HT1080 (cell line): Measurements from ENCODE around the gene TIMP3. TPM values are rescaled to one million over a fixed set of nuclear protein-coding genes. Genes with fewer than 3 reads are reported as not detected.

Experiments used
- DNase-seq: peaks from one replicate; pipeline ENCODE4 v3.0.0-alpha.2; 2015; ENCODE audit warnings: low read depth
- total RNA-seq: library from RNA; depleted of rRNA; stranded (reverse); fragments of >200 nt; shearing (Covaris generic); gene quantifications from 2 replicates; pipeline ENCODE4 v1.2.3, GENCODE V29; 2014

TIMP3 gene
- total RNA-seq, 1 experiment from 2014 or later, result 10.4 TPM

DNA sequence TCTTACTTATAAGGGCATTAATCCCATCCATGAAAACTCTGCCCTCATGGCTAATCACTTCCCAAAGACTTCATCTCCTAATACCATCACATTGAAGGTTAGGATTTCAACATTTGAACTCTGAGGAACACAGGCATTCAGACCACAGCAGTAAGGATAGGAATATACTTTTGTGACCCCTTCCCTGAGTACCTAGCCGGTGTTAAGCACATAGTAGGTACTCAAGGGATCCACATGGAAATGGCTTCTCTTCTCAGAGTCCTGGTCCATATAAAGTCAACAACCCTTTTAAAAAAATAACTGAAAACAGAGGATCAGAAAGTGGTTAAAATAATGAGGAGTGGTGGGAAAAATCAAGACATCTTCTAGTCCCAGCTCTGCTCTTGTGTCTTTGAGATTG is 78.0 kb downstream of the TIMP3 start:
- no peak for DNase-seq

DNA sequence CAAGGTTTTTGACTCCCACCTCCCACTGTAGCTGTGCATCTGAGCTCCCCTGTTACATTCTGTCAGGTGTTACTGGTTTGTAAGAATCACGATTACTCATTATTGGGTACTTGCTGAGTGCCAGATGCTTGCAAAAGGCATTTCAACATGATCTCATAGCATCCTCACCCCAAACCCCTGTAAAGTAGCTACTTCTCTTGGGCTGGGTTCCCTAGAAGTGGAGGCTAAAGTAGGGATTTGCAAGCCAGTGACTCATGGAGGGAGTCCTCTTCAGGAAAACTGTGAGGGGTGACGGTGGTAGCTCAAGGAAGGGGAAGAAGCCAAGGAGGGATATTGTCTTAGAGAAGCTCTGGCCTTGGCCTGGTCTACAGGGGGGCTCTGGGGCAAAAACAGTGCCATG is 78.6 kb downstream of the TIMP3 start:
- DNase-seq, result no peak

DNA sequence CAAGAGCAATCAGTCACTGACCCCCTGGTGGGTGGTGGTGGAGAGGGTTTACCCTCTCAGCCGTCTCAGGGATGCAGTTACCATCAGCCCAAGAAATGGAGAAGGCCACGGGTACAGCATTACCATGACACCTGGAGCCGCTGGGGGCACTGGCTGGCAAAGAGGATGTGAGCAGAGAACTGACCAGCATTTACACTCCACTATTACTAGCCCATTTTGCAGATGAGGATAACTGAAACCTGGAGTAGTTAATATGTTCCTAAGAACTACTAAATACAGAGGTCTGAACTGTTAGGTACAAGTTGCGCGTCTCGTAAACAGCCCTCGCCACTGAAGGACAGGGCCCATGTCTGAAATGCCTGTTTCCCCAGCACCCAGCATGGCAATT is 79.0 kb downstream of the TIMP3 start:
- DNase-seq, result no peak

DNA sequence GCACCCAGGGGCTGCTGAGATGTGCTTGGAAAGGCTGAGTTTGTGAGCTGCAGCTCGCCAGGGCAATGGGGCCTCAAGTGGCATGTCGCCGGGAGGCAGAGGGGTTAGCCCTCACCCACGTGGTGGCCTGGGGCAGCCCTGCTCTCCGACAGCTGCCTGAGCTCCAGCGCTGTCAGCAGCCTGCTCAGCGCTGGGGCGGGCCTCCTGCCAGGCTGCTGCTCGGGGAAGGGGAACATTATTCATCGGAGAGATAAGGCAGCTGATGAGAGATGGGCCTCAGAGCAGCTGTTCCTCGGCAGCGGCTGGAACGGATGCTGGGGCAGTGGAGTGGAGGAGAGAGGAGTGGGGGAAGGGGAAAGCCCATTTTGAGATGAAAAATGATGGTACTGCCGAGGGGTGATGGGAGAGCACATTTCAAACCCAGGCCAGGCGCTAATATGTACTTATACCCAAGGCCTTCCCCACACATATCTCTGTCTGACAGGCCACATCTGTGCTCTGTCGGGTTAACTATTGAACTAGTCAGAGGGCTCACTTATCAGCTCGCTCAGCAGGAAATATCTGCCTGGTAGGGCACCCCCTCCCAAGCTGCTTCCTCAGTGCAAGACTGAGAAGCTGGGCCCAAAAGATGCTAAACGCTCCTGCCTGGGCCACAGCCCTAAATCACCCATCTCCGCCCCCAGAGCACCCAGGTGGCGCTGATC is 79.5 kb downstream of the TIMP3 start:
- DNase-seq, result no peak

DNA sequence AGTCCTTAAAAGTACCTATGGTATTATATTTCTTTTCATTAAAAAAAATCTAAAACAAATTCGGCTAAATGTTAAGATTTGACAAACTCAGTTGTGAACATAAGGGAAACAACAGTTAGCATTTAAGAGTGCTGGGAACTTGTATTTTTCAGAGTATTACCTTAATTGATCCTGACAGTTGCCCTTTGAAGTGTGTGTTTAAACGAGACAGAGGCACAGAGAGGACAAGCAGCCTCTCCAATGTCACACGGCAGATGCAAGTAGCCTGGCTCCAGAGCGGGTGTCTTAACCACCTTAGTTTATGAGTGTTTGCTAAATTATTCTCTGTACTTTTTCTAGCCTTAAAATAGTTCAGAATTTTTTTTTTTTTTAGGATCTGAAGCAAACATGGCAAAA is 80.9 kb downstream of the TIMP3 start:
- no peak for DNase-seq

DNA sequence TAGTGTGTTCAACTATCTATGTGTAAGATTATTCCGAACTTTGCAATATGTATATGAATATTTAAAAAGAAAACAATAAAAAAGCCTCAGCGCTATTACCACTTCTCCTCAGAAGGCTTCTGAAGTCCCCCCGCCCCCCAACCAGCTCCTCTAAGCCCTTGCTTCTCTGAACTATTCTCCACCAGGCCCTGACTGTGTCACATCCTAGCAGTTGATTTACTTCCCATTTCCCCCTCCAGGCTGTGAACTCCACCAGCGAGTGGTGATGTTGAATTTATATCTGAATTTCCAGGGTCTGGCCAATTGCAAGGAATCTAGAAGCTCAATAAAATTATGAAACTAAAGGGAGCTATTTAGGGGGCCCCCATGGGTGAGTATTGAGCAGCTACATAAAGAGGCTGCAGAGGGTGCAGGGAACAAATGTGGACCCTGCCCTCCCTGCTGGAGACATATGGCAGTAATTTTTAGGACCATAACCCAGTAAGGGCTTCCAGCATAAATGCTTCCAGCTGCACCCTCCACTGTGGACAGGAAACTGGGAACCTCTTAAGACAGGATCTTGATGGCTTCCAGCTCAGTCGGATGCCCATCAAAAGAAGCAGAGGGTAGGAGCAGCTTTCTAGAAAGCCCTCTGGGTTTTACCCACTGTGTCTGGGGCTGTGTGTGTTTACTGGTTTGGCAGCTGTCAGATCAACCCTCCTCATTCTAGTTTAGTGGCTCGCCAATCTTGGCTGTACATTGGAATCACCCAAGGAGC is 81.4 kb downstream of the TIMP3 start:
- DNase-seq, result no peak

DNA sequence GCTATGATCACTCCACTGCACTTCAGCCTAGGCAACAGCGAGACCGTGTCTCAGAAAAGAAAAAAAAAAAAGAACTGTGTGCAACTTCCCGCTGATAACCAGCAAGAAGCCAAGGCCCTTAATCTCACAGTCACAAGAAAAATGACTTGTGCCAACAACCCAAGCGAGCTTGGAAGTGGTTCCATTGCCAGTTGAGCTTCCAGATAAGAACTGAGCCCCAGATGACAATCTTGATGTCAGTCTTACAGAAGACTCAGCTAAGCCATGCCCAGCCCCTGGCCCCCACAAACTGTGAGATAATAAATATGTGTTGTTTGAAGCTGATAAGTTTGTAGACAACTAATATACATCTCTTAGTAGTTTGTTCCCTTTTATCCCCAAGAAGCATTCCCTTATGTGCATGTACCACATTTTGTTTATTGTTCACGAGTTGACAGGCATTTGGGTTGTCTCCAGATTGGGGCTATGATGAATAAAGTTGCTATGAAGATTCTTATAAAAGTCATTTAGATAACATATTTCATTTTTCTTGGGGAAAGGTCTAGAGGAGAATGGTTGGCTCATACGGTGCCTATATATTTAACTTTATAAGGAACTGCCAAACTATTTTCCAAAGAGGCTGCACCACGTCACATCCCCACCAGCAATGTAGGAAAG is 85.9 kb downstream of the TIMP3 start:
- DNase-seq, result no peak

DNA sequence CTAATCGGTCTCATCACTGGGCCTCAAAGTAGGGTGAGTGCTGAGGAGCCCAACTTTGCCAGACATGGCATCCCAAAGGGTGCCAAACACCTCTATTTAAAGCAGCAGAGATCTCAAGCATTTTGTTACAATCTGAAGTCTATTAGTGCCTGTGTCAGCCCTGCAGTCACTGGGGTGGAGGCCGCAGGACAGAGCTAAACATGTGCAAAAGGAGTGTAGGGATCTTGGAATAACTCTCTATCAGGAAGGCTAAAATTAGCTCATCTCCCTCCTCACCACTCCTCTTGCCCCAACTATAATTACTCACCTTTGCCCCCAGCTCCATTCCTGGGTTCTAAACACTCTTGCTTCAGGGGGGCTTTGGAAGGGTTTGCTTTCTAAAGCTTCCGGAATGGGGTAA is 87.5 kb downstream of the TIMP3 start:
- no peak for DNase-seq

DNA sequence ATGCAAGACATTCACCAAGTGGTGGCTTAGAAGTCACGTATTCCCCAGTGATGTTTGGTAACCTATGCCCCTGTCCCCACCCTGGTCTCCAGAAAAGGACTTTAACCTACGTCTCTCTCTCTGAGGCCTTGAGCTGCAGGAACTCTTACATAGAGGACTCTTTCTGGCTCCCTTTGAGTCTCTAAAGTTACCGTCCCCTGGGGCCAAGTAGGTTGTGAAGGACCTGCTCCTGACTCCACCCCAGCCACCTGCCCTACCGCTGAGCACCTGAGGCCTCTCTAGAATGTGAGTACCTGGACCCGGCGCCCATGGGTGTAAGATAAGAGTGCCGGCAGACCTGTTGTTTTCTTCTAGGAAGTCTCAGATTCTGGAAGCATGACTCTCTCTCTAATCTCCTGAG is 95.4 kb downstream of the TIMP3 start:
- no peak for DNase-seq

DNA sequence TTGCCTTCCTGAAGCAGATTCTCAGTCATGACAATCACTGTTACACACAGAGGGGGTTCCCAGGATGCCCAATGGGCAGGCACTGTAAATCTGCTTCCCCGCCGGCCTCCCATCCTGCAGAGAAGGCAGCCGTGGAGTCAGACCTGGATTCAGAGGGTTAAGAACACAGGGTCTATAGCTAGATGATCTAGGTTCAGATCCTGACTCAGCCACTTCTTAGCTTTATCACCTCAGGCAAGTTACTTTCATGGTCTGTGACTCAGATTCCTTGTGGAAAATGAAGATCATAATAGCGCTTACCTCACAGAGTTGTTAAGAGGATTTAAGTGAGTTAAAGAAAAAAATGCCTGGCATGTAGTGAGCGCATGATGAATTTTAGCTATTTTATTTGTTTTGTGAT is 95.9 kb downstream of the TIMP3 start:
- DNase-seq, result peak; percentile 47

DNA sequence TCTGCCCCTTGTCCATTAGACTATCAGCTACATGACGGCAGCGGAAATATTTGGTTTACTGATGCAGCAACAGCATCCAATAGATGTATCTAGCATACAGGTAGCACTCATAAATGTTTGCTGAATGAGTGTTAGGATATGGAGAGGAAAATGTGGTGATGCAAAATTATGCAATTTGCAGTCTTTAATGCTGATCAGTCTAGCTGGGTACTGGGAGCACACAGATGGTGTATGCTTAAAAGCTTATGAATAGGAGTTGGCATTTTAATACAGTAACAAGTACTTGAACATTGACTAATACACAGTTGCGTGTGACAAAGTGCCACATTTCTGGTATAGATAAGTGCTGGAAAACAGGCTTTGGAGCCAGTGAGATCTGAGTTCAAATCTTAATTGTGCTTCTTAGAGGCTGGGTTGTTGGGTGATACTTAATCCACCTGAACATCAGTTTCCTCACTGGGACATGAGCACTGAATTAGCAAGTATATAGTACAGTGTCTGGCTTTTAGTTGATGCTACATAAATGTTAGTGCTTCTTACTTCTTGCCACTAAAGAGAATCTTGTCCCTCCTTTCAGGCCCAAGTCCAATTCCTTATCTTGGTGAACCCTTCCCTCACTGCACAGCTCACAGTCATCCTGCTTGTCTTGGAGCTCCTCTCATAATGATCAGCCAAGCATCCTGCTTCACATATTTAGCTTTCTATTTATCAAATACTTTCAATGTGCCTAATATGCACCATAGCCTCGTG is 99.6 kb downstream of the TIMP3 start:
- DNase-seq, result no peak

DNA sequence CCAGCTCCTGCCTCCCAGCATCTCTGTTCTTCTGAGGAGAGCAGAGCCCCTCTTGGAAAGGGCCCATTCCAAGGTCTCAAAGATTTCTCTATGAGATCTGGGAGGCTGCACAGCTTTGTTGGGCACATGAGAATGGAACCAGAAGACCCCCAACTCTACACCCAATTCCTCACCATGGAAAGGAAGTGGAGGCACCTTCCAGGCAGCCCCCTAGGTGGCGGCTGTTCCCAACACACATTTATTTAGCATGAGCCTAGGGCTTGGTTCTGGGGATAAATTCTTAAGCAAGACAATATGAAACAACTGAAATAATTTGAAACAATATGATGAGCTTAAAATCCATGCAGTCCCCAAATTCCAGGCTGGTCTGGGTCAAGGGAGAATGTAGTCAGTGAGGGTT is 100.4 kb downstream of the TIMP3 start:
- DNase-seq, result no peak

DNA sequence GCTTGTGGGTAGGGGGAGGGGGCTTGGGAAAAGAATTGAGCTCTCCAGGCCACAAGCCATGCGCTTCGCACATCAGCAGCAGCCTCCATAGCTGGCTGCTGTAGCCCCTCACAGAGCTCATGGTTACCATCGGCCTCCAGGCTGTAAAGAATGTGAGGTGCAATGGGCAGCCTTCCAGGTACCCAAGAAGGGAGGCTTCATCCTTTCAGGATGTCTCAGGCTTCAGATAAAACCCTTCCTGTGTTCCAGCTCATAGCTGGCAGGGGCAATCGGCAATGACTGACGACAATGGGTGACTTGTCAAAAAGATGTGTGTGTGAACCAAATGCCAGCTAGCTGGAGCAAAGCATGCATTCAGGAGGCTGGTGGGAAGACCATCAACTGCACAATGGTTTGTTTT is 102.0 kb downstream of the TIMP3 start:
- DNase-seq, result no peak

DNA sequence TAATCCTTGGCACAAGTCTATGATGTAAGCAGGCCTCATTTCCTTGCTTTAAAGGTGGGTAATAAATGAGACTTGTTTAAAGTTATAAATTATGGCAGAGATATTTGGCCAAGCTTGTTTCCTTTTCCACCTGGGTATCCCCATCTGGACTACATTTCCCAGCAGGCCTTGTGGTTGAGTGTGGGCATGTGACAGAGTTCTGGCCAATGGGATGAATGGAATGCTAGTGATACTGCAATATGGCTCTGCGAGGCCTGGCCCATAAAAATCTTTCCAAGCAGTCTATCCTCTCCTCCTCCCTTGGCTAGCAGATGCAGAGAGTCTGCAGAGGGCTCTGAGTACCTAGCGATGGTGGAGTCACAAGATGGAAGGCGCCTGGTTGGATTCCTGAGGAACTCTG is 102.5 kb downstream of the TIMP3 start:
- peak; percentile 48 for DNase-seq

DNA sequence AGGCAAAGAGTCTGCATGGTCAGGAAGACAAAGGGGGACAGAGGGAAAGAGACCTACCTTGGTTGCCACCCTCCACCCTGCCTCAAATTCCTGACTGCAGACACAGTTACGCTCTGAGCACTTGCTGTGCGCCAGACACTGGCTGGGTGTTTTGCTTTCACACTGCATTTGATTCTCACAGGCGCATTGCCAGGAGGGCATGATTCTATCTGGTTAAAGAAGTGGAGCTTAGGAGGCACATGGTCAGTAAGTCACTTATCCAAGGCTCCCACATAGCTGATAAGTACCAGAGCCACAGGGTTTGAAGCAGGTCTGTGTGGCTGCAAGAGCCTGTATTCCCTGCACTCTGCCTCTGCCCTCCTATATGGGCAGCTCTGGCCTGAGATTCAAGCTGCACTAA is 103.9 kb downstream of the TIMP3 start:
- no peak for DNase-seq

DNA sequence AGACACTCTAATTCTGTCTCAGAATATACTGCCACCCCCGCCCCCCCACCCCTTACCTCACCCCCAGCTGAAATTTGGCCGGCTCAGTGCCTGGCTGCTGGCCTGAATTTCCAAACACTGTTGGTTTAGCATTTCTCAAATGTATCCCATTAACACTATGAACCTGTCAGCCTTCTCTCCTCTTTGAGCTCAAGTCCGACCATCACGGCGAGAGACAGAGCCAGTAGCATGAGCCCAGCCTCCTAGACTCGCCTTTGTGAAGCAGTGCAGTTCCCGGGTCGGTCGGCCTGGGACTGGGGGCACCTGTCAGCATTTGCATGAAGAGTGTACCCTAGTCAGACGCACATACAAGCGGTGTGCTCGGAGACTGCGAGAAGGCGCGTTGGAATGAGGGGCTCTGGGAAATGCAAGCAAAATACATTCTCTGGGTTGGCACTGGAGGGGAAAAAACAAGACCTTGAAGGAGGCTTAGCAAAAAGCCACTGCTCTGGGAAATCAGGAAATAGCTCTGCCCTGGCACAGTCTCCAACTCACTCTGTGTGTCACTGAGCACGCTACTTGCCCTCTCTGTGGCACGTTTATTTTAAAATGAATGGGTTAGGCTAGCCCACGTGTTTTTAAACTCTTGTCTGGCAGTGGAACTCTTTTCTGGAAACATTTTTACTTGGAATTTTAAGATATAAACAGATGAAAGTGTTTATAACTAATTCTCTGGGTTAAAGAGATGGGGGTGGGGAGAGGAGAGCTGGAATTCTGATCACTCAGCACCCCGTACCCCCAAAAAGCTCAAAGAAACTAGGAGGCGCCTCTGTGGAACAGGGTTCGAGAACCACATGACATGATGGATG is 108.3 kb downstream of the TIMP3 start:
- no peak for DNase-seq

DNA sequence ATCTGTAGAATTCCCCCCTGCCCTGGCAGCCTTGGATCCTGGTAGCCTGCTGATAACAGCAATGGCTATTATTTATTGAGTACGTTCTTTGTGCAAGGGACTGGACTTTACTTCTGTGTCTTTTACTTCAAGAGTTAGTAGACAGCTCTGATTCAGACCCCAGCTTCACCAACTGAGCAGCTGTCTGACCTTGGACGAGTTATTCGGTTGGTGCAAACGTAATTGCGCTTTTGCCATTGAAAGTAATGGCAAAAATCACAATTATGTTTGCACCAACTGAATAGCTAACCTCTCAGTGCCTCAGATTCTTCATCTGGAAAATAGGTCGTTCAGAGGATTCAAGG is 108.9 kb downstream of the TIMP3 start:
- no peak for DNase-seq

DNA sequence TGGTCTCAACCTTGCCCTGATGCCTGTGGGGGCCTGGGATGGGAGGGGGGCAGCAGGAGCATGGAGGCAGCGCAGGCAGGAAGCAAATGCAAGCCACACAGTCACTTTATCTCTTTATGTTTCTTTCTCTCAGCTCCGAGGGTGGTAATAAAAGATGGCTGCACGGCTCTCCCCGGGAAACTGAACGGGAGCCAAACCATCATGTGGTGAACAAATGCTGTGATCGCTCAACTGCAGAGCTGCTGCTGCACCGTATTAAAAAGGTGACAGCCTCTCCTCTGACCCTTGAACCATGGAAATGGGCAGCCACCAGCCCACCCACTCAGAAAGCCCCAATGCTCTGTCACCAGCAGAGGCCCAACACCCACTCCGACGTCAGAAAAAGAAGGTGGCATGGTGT is 110.0 kb downstream of the TIMP3 start:
- no peak for DNase-seq
